SU-DHL-6 (cell line): ENCODE data around the gene PSKH1.

Experiments used
- H2AFZ ChIP-seq: fragments of 200-600 bp; sonication (generic); 2 replicates; pipeline ENCODE4 v1.6.1; 2014; ENCODE audit warnings: low read depth, mild to moderate bottlenecking, moderate library complexity, mixed read lengths, antibody characterized with exemption, low read length; ENCODE audit not compliant: severe bottlenecking
- H3F3A ChIP-seq: fragments of 200-600 bp; shearing (Covaris generic); 2 replicates; pipeline ENCODE4 v1.6.0; 2016; ENCODE audit warnings: antibody characterized with exemption, mild to moderate bottlenecking; ENCODE audit not compliant: insufficient read depth
- H3K27ac ChIP-seq: fragments of 200-600 bp; sonication (generic); 2 replicates; pipeline ENCODE4 v1.5.1; 2016; ENCODE audit warnings: low read depth, mild to moderate bottlenecking, low read length, moderate library complexity, mixed read lengths
- H3K27me3 ChIP-seq: fragments of 200-600 bp; sonication (generic), shearing (Covaris generic); 2 replicates; pipeline ENCODE4 v1.6.0; 2014; ENCODE audit warnings: mild to moderate bottlenecking, low read length
- H3K36me3 ChIP-seq: fragments of 200-600 bp; sonication (generic); 2 replicates; pipeline ENCODE4 v1.6.1; 2014; ENCODE audit warnings: mild to moderate bottlenecking, low read length, mixed read lengths
- H3K4me2 ChIP-seq: fragments of 300-600, 200-600 bp; shearing (Covaris generic), sonication (generic); 2 replicates; pipeline ENCODE4 v1.6.0; 2014; ENCODE audit warnings: low read length, low read depth, mild to moderate bottlenecking; ENCODE audit not compliant: poor library complexity, severe bottlenecking
- H3K4me3 ChIP-seq: fragments of 200-600 bp; sonication (generic); 2 replicates; pipeline ENCODE4 v1.5.1; 2014; ENCODE audit warnings: antibody characterized with exemption, low read length, mild to moderate bottlenecking, mixed read lengths; ENCODE audit not compliant: insufficient read depth, poor library complexity, severe bottlenecking
- H3K79me2 ChIP-seq: fragments of 200-600 bp; sonication (generic); 2 replicates; pipeline ENCODE4 v1.6.1; 2014; ENCODE audit warnings: mild to moderate bottlenecking, low read length, moderate library complexity; ENCODE audit not compliant: insufficient read depth
- H3K9ac ChIP-seq: fragments of 200-600 bp; sonication (generic); 2 replicates; pipeline ENCODE4 v1.7.0; 2014; ENCODE audit warnings: mild to moderate bottlenecking, low read length
- H3K9me2 ChIP-seq: fragments of 200-600 bp; sonication (generic); replicated peaks from 2 replicates; pipeline ENCODE4 v1.6.1; 2014; ENCODE audit warnings: low read length; ENCODE audit not compliant: insufficient read depth
- H3K9me3 ChIP-seq: fragments of 200-600 bp; sonication (generic); 2 replicates; pipeline ENCODE4 v1.6.1; 2014; ENCODE audit warnings: low read length, mixed read lengths; ENCODE audit not compliant: insufficient read depth
- H4K20me1 ChIP-seq: fragments of 200-600 bp; sonication (generic); 2 replicates; pipeline ENCODE4 v1.6.1; 2014; ENCODE audit warnings: low read depth, mild to moderate bottlenecking, antibody characterized with exemption, low read length, moderate library complexity, mixed read lengths
- CTCF ChIP-seq: fragments of 200-600 bp; sonication (generic); IDR thresholded peaks from one replicate; pipeline ENCODE4 v1.5.1; 2017; ENCODE audit warnings: antibody characterized with exemption, mild to moderate bottlenecking, low read length, moderate library complexity; ENCODE audit not compliant: insufficient read depth, poor library complexity, severe bottlenecking
- EZH2phosphoT487 ChIP-seq: fragments of 200-600 bp; sonication (generic), shearing (Covaris generic); conservative IDR thresholded peaks from 2 replicates; pipeline ENCODE4 v1.6.1; 2018; ENCODE audit warnings: mild to moderate bottlenecking, antibody characterized with exemption, low read length, moderate library complexity, mixed read lengths

The PSKH1 gene

DNA sequence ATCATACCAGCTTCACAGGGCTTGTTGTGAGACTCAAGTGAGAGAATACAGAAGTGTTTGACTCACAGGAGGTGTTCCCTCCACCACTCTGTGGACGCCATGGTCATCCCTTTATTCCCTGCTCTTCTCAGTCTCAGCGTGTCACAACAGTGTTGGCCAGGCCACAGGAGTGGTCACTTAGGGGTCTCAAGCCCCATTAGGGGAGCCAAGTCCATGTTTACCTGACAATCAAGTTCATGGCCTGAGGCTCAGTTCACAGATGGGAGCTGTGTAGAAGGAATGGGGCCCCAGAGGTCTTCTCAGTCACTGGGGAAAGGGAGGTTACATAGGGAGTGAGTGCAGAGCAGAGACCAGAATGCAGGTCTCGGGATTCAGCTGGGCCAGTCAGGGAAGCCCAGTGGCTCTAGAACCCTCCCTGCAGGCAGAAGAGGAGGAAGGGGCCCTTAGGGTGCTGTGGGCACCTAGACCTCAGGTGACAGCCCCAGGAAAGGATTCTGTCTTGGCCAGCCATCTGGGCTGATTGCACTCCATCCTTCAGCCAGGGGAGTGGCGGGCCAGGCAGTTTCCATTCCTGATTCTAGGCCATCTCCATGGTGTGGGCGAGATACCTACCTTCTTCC, 36.0 kb upstream of the PSKH1 start:
- no peak overlapping the region for H3K4me2 ChIP-seq
- no peaks in the 10 kb centered on the region for H3K9me2 ChIP-seq
- no peak overlapping the region for H3K27ac ChIP-seq
- no peaks in the 10 kb centered on the region for H3K27me3 ChIP-seq
- no peak overlapping the region for H2AFZ ChIP-seq
- H3K9ac ChIP-seq: no peak overlapping the region
- H3K36me3 ChIP-seq: no peaks in the 10 kb centered on the region
- no peak for TF ChIP-seq CTCF
- TF ChIP-seq EZH2phosphoT487: no peak
- no peaks in the 10 kb centered on the region for H3K9me3 ChIP-seq
- H3K4me3 ChIP-seq: no peak overlapping the region
- no peaks in the 10 kb centered on the region for H3F3A ChIP-seq
- peaks cover 94% of the 10 kb centered on the region for H3K79me2 ChIP-seq
- peaks cover 10% of the 10 kb centered on the region; the same call in 1 of the 2 replicates for H4K20me1 ChIP-seq

GRCh38 chr16:67857547-67858233, 35.4 kb upstream of the PSKH1 start:
- Histone ChIP-seq H3F3A (no peaks in the 10 kb centered on the region), H2AFZ (no peak overlapping the region), H3K9ac (no peak overlapping the region), H3K4me3 (no peak overlapping the region), H3K4me2 (no peak overlapping the region), H3K36me3 (no peaks in the 10 kb centered on the region), H3K79me2 (peaks cover 94% of the 10 kb centered on the region), H4K20me1 (peaks cover 10% of the 10 kb centered on the region; the same call in 1 of the 2 replicates), H3K27ac (no peak overlapping the region), H3K27me3 (no peaks in the 10 kb centered on the region), H3K9me3 (no peaks in the 10 kb centered on the region), H3K9me2 (no peaks in the 10 kb centered on the region)
- no peak for TF ChIP-seq EZH2phosphoT487
- TF ChIP-seq CTCF: no peak

- Histone ChIP-seq H3K27ac (no peak overlapping the region), H3F3A (no peaks in the 10 kb centered on the region)
Measured at GRCh38 chr16:67858500-67858899, 34.6 kb upstream of the PSKH1 start.

More at GRCh38 chr16:67858500-67858899, 34.6 kb upstream of the PSKH1 start:
- no peak overlapping the region for H2AFZ ChIP-seq
- peaks cover 94% of the 10 kb centered on the region for H3K79me2 ChIP-seq
- no peak overlapping the region for H3K4me2 ChIP-seq
- H3K9ac ChIP-seq: no peak overlapping the region
- H3K9me3 ChIP-seq: no peaks in the 10 kb centered on the region
- no peaks in the 10 kb centered on the region for H3K27me3 ChIP-seq
- TF ChIP-seq EZH2phosphoT487 (no peak), CTCF (no peak)
- H3K36me3 ChIP-seq: no peaks in the 10 kb centered on the region
- peaks cover 10% of the 10 kb centered on the region; the same call in 1 of the 2 replicates for H4K20me1 ChIP-seq
- H3K9me2 ChIP-seq: no peaks in the 10 kb centered on the region
- no peak overlapping the region for H3K4me3 ChIP-seq
